Prostate gland (tissue), 2 donors: ENCODE results near the gene PAXX. TPM values are rescaled to one million over a fixed set of nuclear protein-coding genes. Genes with fewer than 3 reads are reported as not detected.
A peak's percentile ranks its signal among the peaks of the same experiment; 100 is the strongest.

Experiments used
- DNase-seq: peaks from one replicate; pipeline ENCODE4 v3.0.0-alpha.2; 2019; ENCODE audit warnings: low spot score
- H3K27ac ChIP-seq, 2 donors: fragments of 200-600 bp; sonication (generic); 2 replicates each; pipeline ENCODE4 v1.5.1; 2017 to 2019
- H3K27me3 ChIP-seq: fragments of 200-600 bp; sonication (generic); replicated peaks from 2 replicates; pipeline ENCODE4 v1.5.1; 2019; ENCODE audit not compliant: insufficient read depth
- H3K36me3 ChIP-seq, 2 donors: fragments of 200-600 bp; sonication (generic); 1 replicate in 1 of 2; 2 replicates in 1 of 2; pipeline versions ENCODE4 v1.5.1 to v1.8.1; 2017 to 2019
- H3K4me1 ChIP-seq: fragments of 200-600 bp; sonication (generic); replicated peaks from 2 replicates; pipeline ENCODE4 v1.5.1; 2019
- H3K4me3 ChIP-seq, 2 donors: fragments of 200-600 bp; sonication (generic); 2 replicates each; pipeline ENCODE4 v1.5.1; 2017 to 2019
- H3K9me3 ChIP-seq: fragments of 200-600 bp; sonication (generic); 2 replicates; pipeline ENCODE4 v1.5.1; 2017
- POLR2A ChIP-seq: fragments of 450-650 bp; IDR thresholded peaks from one replicate; pipeline ENCODE4 v1.6.1; 2016; ENCODE audit warnings: antibody characterized with exemption, mild to moderate bottlenecking
- POLR2AphosphoS5 ChIP-seq: sonication (generic); formaldehyde crosslinking; IDR thresholded peaks from one replicate; pipeline ENCODE4 v1.6.1; 2017; ENCODE audit warnings: antibody characterized with exemption
- WGBS: methylation state at CpG from one replicate; pipeline ENCODE4 v1.1.5; 2018; 5-methylcytosine and 5-hydroxymethylcytosine counted together
- intact Hi-C: fragments of 100-400 bp; cut with DNase I; formaldehyde crosslinking; loops from one replicate; pipeline ENCODE4 v1.14.2; 2022
- total RNA-seq, 2 donors: library from RNA; depleted of rRNA; stranded (reverse); fragments of >200 nt; gene quantifications; one replicate each; pipeline ENCODE4 v1.1.0, GENCODE V29; 2016
- TF ChIP-seq, protein P1 (sequence below), 4 experiments: fragments of 200-600 bp in 2 of 4; fragments of 450-650 bp in 2 of 4; sonication (generic) in 2 of 4; IDR thresholded peaks; 1 replicate in 3 of 4; 2 replicates in 1 of 4; pipeline ENCODE4 v1.5.1; 2016 to 2019; ENCODE audit warnings: antibody characterized with exemption in 4 of 4, mild to moderate bottlenecking in 2 of 4, moderate library complexity in 2 of 4

The PAXX gene
- total RNA-seq, 2 donors from 2014 or later, result 61.6 to 71.8 TPM

DNA sequence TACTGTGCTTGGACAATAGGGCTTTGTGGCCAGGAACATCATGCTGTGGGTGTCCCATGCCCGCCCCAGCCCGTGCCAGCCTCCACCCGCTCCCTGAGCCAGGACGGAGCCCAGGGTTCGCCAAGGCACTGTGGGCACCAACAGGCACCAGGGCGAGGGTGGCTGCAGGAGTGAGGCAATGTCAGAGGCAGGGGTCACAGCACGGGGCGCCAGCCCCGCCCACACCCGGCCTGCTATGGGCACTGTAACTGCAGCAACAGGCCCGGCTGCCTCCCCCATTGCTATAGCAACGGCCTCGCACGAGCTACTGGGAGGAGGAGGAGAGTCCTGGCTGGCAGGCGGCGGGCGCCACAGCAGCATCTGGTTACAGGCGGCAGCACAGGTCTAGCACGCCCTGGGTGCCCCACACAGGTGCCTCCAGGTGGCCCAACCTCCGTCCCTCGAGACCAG, 33.3 kb downstream of the PAXX start:
- Histone ChIP-seq H3K4me1 (peaks cover 32% of the 10 kb centered on the region), H3K27ac (no peak overlapping the region), H3K27me3 (no peaks in the 10 kb centered on the region), H3K36me3 (no peaks in the 10 kb centered on the region), H3K9me3 (no peaks in the 10 kb centered on the region), H3K4me3 (no peak overlapping the region)
- TF ChIP-seq POLR2A (no peak), POLR2AphosphoS5 (peak; percentile 46)
- TF ChIP-seq, protein P1, sequence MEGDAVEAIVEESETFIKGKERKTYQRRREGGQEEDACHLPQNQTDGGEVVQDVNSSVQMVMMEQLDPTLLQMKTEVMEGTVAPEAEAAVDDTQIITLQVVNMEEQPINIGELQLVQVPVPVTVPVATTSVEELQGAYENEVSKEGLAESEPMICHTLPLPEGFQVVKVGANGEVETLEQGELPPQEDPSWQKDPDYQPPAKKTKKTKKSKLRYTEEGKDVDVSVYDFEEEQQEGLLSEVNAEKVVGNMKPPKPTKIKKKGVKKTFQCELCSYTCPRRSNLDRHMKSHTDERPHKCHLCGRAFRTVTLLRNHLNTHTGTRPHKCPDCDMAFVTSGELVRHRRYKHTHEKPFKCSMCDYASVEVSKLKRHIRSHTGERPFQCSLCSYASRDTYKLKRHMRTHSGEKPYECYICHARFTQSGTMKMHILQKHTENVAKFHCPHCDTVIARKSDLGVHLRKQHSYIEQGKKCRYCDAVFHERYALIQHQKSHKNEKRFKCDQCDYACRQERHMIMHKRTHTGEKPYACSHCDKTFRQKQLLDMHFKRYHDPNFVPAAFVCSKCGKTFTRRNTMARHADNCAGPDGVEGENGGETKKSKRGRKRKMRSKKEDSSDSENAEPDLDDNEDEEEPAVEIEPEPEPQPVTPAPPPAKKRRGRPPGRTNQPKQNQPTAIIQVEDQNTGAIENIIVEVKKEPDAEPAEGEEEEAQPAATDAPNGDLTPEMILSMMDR (IDR thresholded peaks at IDR 0.05), result peak in 2 of 4 experiments; percentile 26 to 39
- 51% methylated on average over 21 of the region's 21 CpGs for WGBS
- intact Hi-C loops, result no loop called here
- peak; percentile 61 for DNase-seq

- Histone ChIP-seq H3K27ac (no peak overlapping the region), H3K4me3 (no peak overlapping the region), H3K27me3 (no peaks in the 10 kb centered on the region), H3K36me3 (no peaks in the 10 kb centered on the region), H3K9me3 (no peaks in the 10 kb centered on the region), H3K4me1 (peaks cover 32% of the 10 kb centered on the region)
- no peak for DNase-seq
- 95% methylated on average over 2 of the region's 2 CpGs for WGBS
- intact Hi-C loops, result no loop called here
- TF ChIP-seq, protein P1 (IDR thresholded peaks at IDR 0.05), result no peak
- TF ChIP-seq POLR2AphosphoS5, result no peak
- TF ChIP-seq POLR2A, result no peak
Measured at GRCh38 chr9:137026384-137026783, 34.2 kb downstream of the PAXX start.

GRCh38 chr9:137026828-137027227, 34.6 kb downstream of the PAXX start:
- TF ChIP-seq POLR2A, result no peak
- Histone ChIP-seq H3K27ac (peak overlapping the region in 1 of 2 donors; percentile 33), H3K27me3 (no peaks in the 10 kb centered on the region), H3K4me3 (peak overlapping the region; percentile 39 to 51), H3K36me3 (no peaks in the 10 kb centered on the region), H3K9me3 (no peaks in the 10 kb centered on the region), H3K4me1 (peaks cover 32% of the 10 kb centered on the region)
- intact Hi-C loops, result no loop called here
- no peak for DNase-seq
- WGBS, result 63% methylated on average over 4 of the region's 4 CpGs

GRCh38 chr9:137027369-137028262, 35.4 kb downstream of the PAXX start, which contains the start of gene ABCA2:
TSS of gene ABCA2 (minus strand) at chr9:137028237. CDS start at chr9:137028140, 97 bp downstream.
- peak within 1 kb of the TSS; percentile 50 to 60 for H3K27ac ChIP-seq
- DNase-seq, result no peak
- H3K9me3 ChIP-seq, result no peaks in the 10 kb centered on the region
- intact Hi-C loops, result no loop called here
- no peaks in the 10 kb centered on the region for H3K36me3 ChIP-seq
- WGBS, result 2% methylated on average over 83 of the region's 95 CpGs
- no peaks in the 10 kb centered on the region for H3K27me3 ChIP-seq
- peak within 1 kb of the TSS; percentile 51 to 52 for H3K4me3 ChIP-seq
- H3K4me1 ChIP-seq, result peaks cover 32% of the 10 kb centered on the region
- TF ChIP-seq, protein P1 (IDR thresholded peaks at IDR 0.05), result no peak
- TF ChIP-seq POLR2AphosphoS5 (no peak), POLR2A (no peak)

GRCh38 chr9:137028263-137029057, 36.2 kb downstream of the PAXX start:
- peak; percentile 58 for DNase-seq
- H3K27me3 ChIP-seq, result no peaks in the 10 kb centered on the region
- H3K4me3 ChIP-seq, result peak overlapping the region; percentile 51 to 52
- TF ChIP-seq POLR2AphosphoS5 (peak; percentile 9), POLR2A (no peak)
- TF ChIP-seq, protein P1 (IDR thresholded peaks at IDR 0.05), result peak in 3 of 4 experiments; percentile 8 to 65 (median 48)
- WGBS, result under 1% methylated on average over 51 of the region's 98 CpGs
- H3K9me3 ChIP-seq, result no peaks in the 10 kb centered on the region
- peaks cover 32% of the 10 kb centered on the region for H3K4me1 ChIP-seq
- intact Hi-C loops, result no loop called here
- peak overlapping the region; percentile 50 to 60 for H3K27ac ChIP-seq
- H3K36me3 ChIP-seq, result no peaks in the 10 kb centered on the region
